Mesendoderm (in vitro differentiated cells): ENCODE measurements around the gene APBB2.

Experiments
- DNase-seq: peaks from one replicate; pipeline ENCODE4 v3.0.0; 2013
- H2AK5ac ChIP-seq: 2 replicates; pipeline ENCODE4 v1.6.1; 2013; ENCODE audit warnings: low read length, inconsistent platforms
- H2BK120ac ChIP-seq: 2 replicates; pipeline ENCODE4 v1.6.1; 2013; ENCODE audit warnings: low read depth, mild to moderate bottlenecking, low read length, moderate library complexity, mixed read lengths
- H2BK15ac ChIP-seq: replicated peaks from 2 replicates; pipeline ENCODE4 v1.6.1; 2013; ENCODE audit warnings: low read depth, mild to moderate bottlenecking, moderate library complexity
- H2BK5ac ChIP-seq: 2 replicates; pipeline ENCODE4 v1.6.1; 2013; ENCODE audit warnings: low read length, inconsistent platforms
- H3K18ac ChIP-seq: 2 replicates; pipeline ENCODE4 v1.6.1; 2013; ENCODE audit warnings: mild to moderate bottlenecking, low read length, mixed read lengths
- H3K23ac ChIP-seq: one replicate; pipeline ENCODE4 v1.6.1; 2013; ENCODE audit warnings: low read length
- H3K27ac ChIP-seq: 2 replicates; pipeline ENCODE4 v1.5.1; 2013; ENCODE audit warnings: low read depth, mild to moderate bottlenecking, inconsistent platforms, low read length, moderate library complexity
- H3K27me3 ChIP-seq: 2 replicates; pipeline ENCODE4 v1.6.1; 2013; ENCODE audit warnings: low read length, control low read depth, mild to moderate bottlenecking, inconsistent platforms; ENCODE audit not compliant: insufficient read depth, poor library complexity
- H3K36me3 ChIP-seq: 2 replicates; pipeline ENCODE4 v1.6.1; 2013; ENCODE audit warnings: low read length, inconsistent platforms; ENCODE audit not compliant: control insufficient read depth, insufficient read depth
- H3K4ac ChIP-seq: one replicate; pipeline ENCODE4 v1.6.1; 2013; ENCODE audit warnings: low read depth, mild to moderate bottlenecking, low read length, moderate library complexity
- H3K4me1 ChIP-seq: 2 replicates; pipeline ENCODE4 v1.6.1; 2013; ENCODE audit warnings: low read depth, low read length, inconsistent platforms; ENCODE audit not compliant: control insufficient read depth
- H3K4me2 ChIP-seq: 2 replicates; pipeline ENCODE4 v1.6.1; 2013; ENCODE audit warnings: low read length
- H3K4me3 ChIP-seq: 2 replicates; pipeline ENCODE4 v1.5.1; 2013; ENCODE audit warnings: mild to moderate bottlenecking, low read length
- H3K56ac ChIP-seq: one replicate; pipeline ENCODE4 v1.6.1; 2013; ENCODE audit warnings: low read length
- H3K79me1 ChIP-seq: 2 replicates; pipeline ENCODE4 v1.6.1; 2013; ENCODE audit warnings: low read length, inconsistent platforms
- H3K79me2 ChIP-seq: 2 replicates; pipeline ENCODE4 v1.6.1; 2013; ENCODE audit warnings: mild to moderate bottlenecking, low read length; ENCODE audit not compliant: control insufficient read depth, insufficient read depth
- H3K9ac ChIP-seq: 2 replicates; pipeline ENCODE4 v1.6.1; 2013; ENCODE audit warnings: low read length, inconsistent platforms
- H4K5ac ChIP-seq: one replicate; pipeline ENCODE4 v1.6.1; 2013; ENCODE audit warnings: low read length
- H4K8ac ChIP-seq: one replicate; pipeline ENCODE4 v1.6.1; 2013; ENCODE audit warnings: low read depth, mild to moderate bottlenecking, control low read depth, low read length, moderate library complexity
- WGBS: extraction: QIAGEN DNeasy Blood & Tissue Kit; methylation state at CpG from one replicate; pipeline ENCODE4 v1.1.7; 2013; ENCODE audit warnings: low lambda C conversion rate, missing lambda C conversion rate; ENCODE audit not compliant: insufficient coverage; ENCODE audit errors: extremely low coverage; 5-methylcytosine and 5-hydroxymethylcytosine counted together

APBB2 gene

GRCh38 chr4:40939856-40940255 is 274.5 kb downstream of the APBB2 start:
- no peak overlapping the region for H2BK15ac ChIP-seq
- no peak overlapping the region for H3K27ac ChIP-seq
- H3K4me2 ChIP-seq: no peak overlapping the region
- H4K8ac ChIP-seq: no peak overlapping the region
- H3K9ac ChIP-seq: no peak overlapping the region
- no peaks in the 10 kb centered on the region for H3K27me3 ChIP-seq
- no peak overlapping the region for H2BK120ac ChIP-seq
- no CpG with 5 or more reads among the region's 2 CpGs for WGBS
- H2AK5ac ChIP-seq: no peak overlapping the region
- no peak overlapping the region for H3K4me3 ChIP-seq
- no peak overlapping the region for H3K23ac ChIP-seq
- H3K79me1 ChIP-seq: no peaks in the 10 kb centered on the region
- H3K36me3 ChIP-seq: no peaks in the 10 kb centered on the region
- no peaks in the 10 kb centered on the region for H3K79me2 ChIP-seq
- H2BK5ac ChIP-seq: no peak overlapping the region
- no peak overlapping the region for H3K18ac ChIP-seq
- H3K4ac ChIP-seq: no peak overlapping the region
- no peak overlapping the region for H4K5ac ChIP-seq
- DNase-seq: no peak
- H3K4me1 ChIP-seq: no peaks in the 10 kb centered on the region
- H3K56ac ChIP-seq: no peak overlapping the region

GRCh38 chr4:40938337-40938736 is 276.0 kb downstream of the APBB2 start:
- Histone ChIP-seq H3K9ac (no peak overlapping the region), H2BK5ac (no peak overlapping the region), H3K18ac (no peak overlapping the region), H3K27me3 (no peaks in the 10 kb centered on the region), H4K8ac (no peak overlapping the region), H3K4me3 (no peak overlapping the region), H3K79me1 (no peaks in the 10 kb centered on the region), H3K23ac (no peak overlapping the region), H3K4me1 (no peaks in the 10 kb centered on the region), H3K27ac (no peak overlapping the region), H3K4ac (no peak overlapping the region), H3K36me3 (no peaks in the 10 kb centered on the region), H3K79me2 (no peaks in the 10 kb centered on the region), H2BK120ac (no peak overlapping the region), H4K5ac (no peak overlapping the region), H3K56ac (no peak overlapping the region), H3K4me2 (no peak overlapping the region), H2AK5ac (no peak overlapping the region), H2BK15ac (no peak overlapping the region)
- no peak for DNase-seq
- no CpG with 5 or more reads among the region's 5 CpGs for WGBS

GRCh38 chr4:40937140-40937725 is 277.1 kb downstream of the APBB2 start:
- H3K56ac ChIP-seq: no peak overlapping the region
- H3K9ac ChIP-seq: no peak overlapping the region
- H3K27me3 ChIP-seq: no peaks in the 10 kb centered on the region
- no peak overlapping the region for H3K27ac ChIP-seq
- no peak overlapping the region for H3K23ac ChIP-seq
- no peaks in the 10 kb centered on the region for H3K36me3 ChIP-seq
- no CpG with 5 or more reads among the region's 2 CpGs for WGBS
- H3K4me3 ChIP-seq: no peak overlapping the region
- no peak overlapping the region for H3K4me2 ChIP-seq
- H4K5ac ChIP-seq: no peak overlapping the region
- H3K4ac ChIP-seq: no peak overlapping the region
- H3K79me2 ChIP-seq: no peaks in the 10 kb centered on the region
- no peak overlapping the region for H2BK5ac ChIP-seq
- no peak overlapping the region for H3K18ac ChIP-seq
- no peak overlapping the region for H2BK15ac ChIP-seq
- H3K79me1 ChIP-seq: no peaks in the 10 kb centered on the region
- no peak overlapping the region for H2BK120ac ChIP-seq
- no peak overlapping the region for H4K8ac ChIP-seq
- H3K4me1 ChIP-seq: no peaks in the 10 kb centered on the region
- no peak overlapping the region for H2AK5ac ChIP-seq
- no peak for DNase-seq

GRCh38 chr4:40934676-40935075 is 279.7 kb downstream of the APBB2 start:
- Histone ChIP-seq H3K4me3 (no peak overlapping the region), H4K5ac (no peak overlapping the region), H3K27me3 (no peaks in the 10 kb centered on the region), H3K9ac (no peak overlapping the region), H3K79me1 (no peaks in the 10 kb centered on the region), H3K4ac (no peak overlapping the region), H3K27ac (no peak overlapping the region), H3K36me3 (no peaks in the 10 kb centered on the region), H3K4me2 (no peak overlapping the region), H2AK5ac (no peak overlapping the region), H2BK15ac (no peak overlapping the region), H3K79me2 (no peaks in the 10 kb centered on the region), H4K8ac (no peak overlapping the region), H2BK120ac (no peak overlapping the region), H3K56ac (no peak overlapping the region), H3K18ac (no peak overlapping the region), H2BK5ac (no peak overlapping the region), H3K23ac (no peak overlapping the region), H3K4me1 (peaks cover 2% of the 10 kb centered on the region)
- peak; percentile 40 for DNase-seq
- WGBS: no CpG with 5 or more reads among the region's 4 CpGs

GRCh38 chr4:40933272-40934053 is 280.9 kb downstream of the APBB2 start:
- H3K18ac ChIP-seq: no peak overlapping the region
- H2AK5ac ChIP-seq: no peak overlapping the region
- H3K79me2 ChIP-seq: no peaks in the 10 kb centered on the region
- no peak overlapping the region for H3K9ac ChIP-seq
- H2BK15ac ChIP-seq: no peak overlapping the region
- no peaks in the 10 kb centered on the region for H3K27me3 ChIP-seq
- H3K4ac ChIP-seq: no peak overlapping the region
- H2BK120ac ChIP-seq: no peak overlapping the region
- no peak overlapping the region for H3K4me3 ChIP-seq
- H2BK5ac ChIP-seq: no peak overlapping the region
- WGBS: no CpG with 5 or more reads among the region's 11 CpGs
- H3K4me2 ChIP-seq: no peak overlapping the region
- no peak overlapping the region for H4K8ac ChIP-seq
- no peaks in the 10 kb centered on the region for H3K79me1 ChIP-seq
- no peak for DNase-seq
- no peak overlapping the region for H3K23ac ChIP-seq
- H3K36me3 ChIP-seq: no peaks in the 10 kb centered on the region
- no peak overlapping the region for H4K5ac ChIP-seq
- H3K27ac ChIP-seq: no peak overlapping the region
- H3K4me1 ChIP-seq: peaks cover 2% of the 10 kb centered on the region
- H3K56ac ChIP-seq: no peak overlapping the region
